KMS-11 (cell line): ENCODE data around the gene MED20.

Experiments used
- H2AFZ ChIP-seq: fragments of 200-600 bp; sonication (generic); 2 replicates; pipeline ENCODE4 v1.6.1; 2016; ENCODE audit warnings: antibody characterized with exemption, mixed run types, low read depth
- H3K27ac ChIP-seq: fragments of 200-600 bp; sonication (generic); 2 replicates; pipeline ENCODE4 v1.6.1; 2016; ENCODE audit warnings: mild to moderate bottlenecking, mixed run types
- H3K27me3 ChIP-seq: fragments of 200-600 bp; sonication (generic); 2 replicates; pipeline ENCODE4 v1.6.1; 2017; ENCODE audit warnings: mild to moderate bottlenecking, low read depth, mixed run types, moderate library complexity; ENCODE audit not compliant: insufficient read depth
- H3K36me3 ChIP-seq: fragments of 200-600 bp; sonication (generic); 2 replicates; pipeline ENCODE4 v1.6.1; 2017; ENCODE audit warnings: mild to moderate bottlenecking, mixed run types; ENCODE audit not compliant: insufficient read depth
- H3K4me1 ChIP-seq: fragments of 200-600 bp; sonication (generic); 2 replicates; pipeline ENCODE4 v1.6.1; 2016; ENCODE audit warnings: mild to moderate bottlenecking, low read depth, mixed run types; ENCODE audit not compliant: poor library complexity, severe bottlenecking
- H3K4me2 ChIP-seq: fragments of 200-600 bp; sonication (generic); 2 replicates; pipeline ENCODE4 v1.7.0; 2016; ENCODE audit warnings: mild to moderate bottlenecking, mixed run types
- H3K4me3 ChIP-seq: fragments of 200-600 bp; sonication (generic); IDR thresholded peaks from 2 replicates; pipeline ENCODE4 v1.6.1; 2017; ENCODE audit warnings: low read depth, low read length, mixed read lengths; ENCODE audit not compliant: insufficient read depth
- H3K79me2 ChIP-seq: fragments of 200-600 bp; sonication (generic); 2 replicates; pipeline ENCODE4 v1.6.1; 2016; ENCODE audit warnings: low read depth, mixed run types; ENCODE audit not compliant: insufficient read depth
- H3K9ac ChIP-seq: fragments of 200-600 bp; sonication (generic); 2 replicates; pipeline ENCODE4 v1.6.1; 2016; ENCODE audit warnings: mild to moderate bottlenecking, mixed run types
- H4K20me1 ChIP-seq: fragments of 200-600 bp; sonication (generic); 2 replicates; pipeline ENCODE4 v1.6.1; 2016; ENCODE audit warnings: mild to moderate bottlenecking, mixed run types; ENCODE audit not compliant: insufficient read depth
- CTCF ChIP-seq: fragments of 200-600 bp; sonication (generic); conservative IDR thresholded peaks from 2 replicates; pipeline ENCODE4 v1.6.1; 2017; ENCODE audit warnings: low read depth, mild to moderate bottlenecking, antibody characterized with exemption, low read length, moderate library complexity, mixed read lengths

Gene MED20

GRCh38 chr6:41874741-41875140, 46.2 kb downstream of the MED20 start:
- peaks cover 4% of the 10 kb centered on the region for H3K4me1 ChIP-seq
- no peak overlapping the region for H3K9ac ChIP-seq
- no peak for TF ChIP-seq CTCF
- no peaks in the 10 kb centered on the region for H4K20me1 ChIP-seq
- no peaks in the 10 kb centered on the region for H3K27me3 ChIP-seq
- H2AFZ ChIP-seq: no peak overlapping the region
- no peak overlapping the region for H3K4me3 ChIP-seq
- H3K27ac ChIP-seq: no peak overlapping the region
- H3K79me2 ChIP-seq: no peaks in the 10 kb centered on the region
- no peaks in the 10 kb centered on the region; the same call in 1 of the 2 replicates for H3K36me3 ChIP-seq
- H3K4me2 ChIP-seq: no peak overlapping the region

- no peaks in the 10 kb centered on the region for H4K20me1 ChIP-seq
- no peak overlapping the region for H3K27ac ChIP-seq
- H3K4me3 ChIP-seq: no peak overlapping the region
- H3K36me3 ChIP-seq: no peaks in the 10 kb centered on the region; the same call in 1 of the 2 replicates
- no peak for TF ChIP-seq CTCF
- H2AFZ ChIP-seq: no peak overlapping the region
- no peaks in the 10 kb centered on the region for H3K79me2 ChIP-seq
- H3K4me1 ChIP-seq: peaks cover 9% of the 10 kb centered on the region
- H3K4me2 ChIP-seq: no peak overlapping the region
- H3K27me3 ChIP-seq: no peaks in the 10 kb centered on the region
- no peak overlapping the region for H3K9ac ChIP-seq
These were observed 48.8 kb downstream of the MED20 start for GRCh38 chr6:41872147-41872546.

- Histone ChIP-seq H3K27ac (no peak overlapping the region), H3K9ac (no peak overlapping the region), H3K79me2 (no peaks in the 10 kb centered on the region)
These were observed 49.2 kb downstream of the MED20 start for GRCh38 chr6:41871691-41872090.

GRCh38 chr6:41859356-41859755, 61.6 kb downstream of the MED20 start:
- H3K27ac ChIP-seq: no peak overlapping the region
- no peaks in the 10 kb centered on the region for H3K27me3 ChIP-seq
- no peaks in the 10 kb centered on the region for H4K20me1 ChIP-seq
- no peak overlapping the region for H3K9ac ChIP-seq
- no peaks in the 10 kb centered on the region for H3K36me3 ChIP-seq
- H3K4me3 ChIP-seq: no peak overlapping the region
- H3K4me1 ChIP-seq: peaks cover 4% of the 10 kb centered on the region
- H3K79me2 ChIP-seq: no peaks in the 10 kb centered on the region
- no peak overlapping the region for H3K4me2 ChIP-seq
- no peak for TF ChIP-seq CTCF
- no peak overlapping the region for H2AFZ ChIP-seq

More at GRCh38 chr6:41871691-41872090, 49.2 kb downstream of the MED20 start:
- Histone ChIP-seq H3K4me2 (no peak overlapping the region), H3K27me3 (no peaks in the 10 kb centered on the region), H2AFZ (no peak overlapping the region), H3K36me3 (no peaks in the 10 kb centered on the region; the same call in 1 of the 2 replicates), H3K4me3 (no peak overlapping the region), H4K20me1 (no peaks in the 10 kb centered on the region), H3K4me1 (peaks cover 9% of the 10 kb centered on the region)
- no peak for TF ChIP-seq CTCF
